ENCODE results near the gene DOK4.

GRCh38 chr16:57446531-57447185 is 39.6 kb downstream of the DOK4 start:
- no peak for TF ChIP-seq CTCF (IDR thresholded peaks at IDR 0.05; ENCODE audit: poor library complexity)
- TF ChIP-seq EZH2 (IDR thresholded peaks at IDR 0.05; ENCODE audit: borderline replicate concordance), result no peak
- TF ChIP-seq EZH2phosphoT487 (IDR thresholded peaks at IDR 0.05; ENCODE audit: low read depth, severe bottlenecking, unreplicated experiment), result no peak

Measured in hepatocyte (in vitro differentiated cells).